ENCODE results near the gene MYO3B. TPM values are rescaled to one million over a fixed set of nuclear protein-coding genes. Genes with fewer than 3 reads are reported as not detected.

Gene MYO3B
- polyA plus RNA-seq, 1 experiment, result 0.10 TPM

DNA sequence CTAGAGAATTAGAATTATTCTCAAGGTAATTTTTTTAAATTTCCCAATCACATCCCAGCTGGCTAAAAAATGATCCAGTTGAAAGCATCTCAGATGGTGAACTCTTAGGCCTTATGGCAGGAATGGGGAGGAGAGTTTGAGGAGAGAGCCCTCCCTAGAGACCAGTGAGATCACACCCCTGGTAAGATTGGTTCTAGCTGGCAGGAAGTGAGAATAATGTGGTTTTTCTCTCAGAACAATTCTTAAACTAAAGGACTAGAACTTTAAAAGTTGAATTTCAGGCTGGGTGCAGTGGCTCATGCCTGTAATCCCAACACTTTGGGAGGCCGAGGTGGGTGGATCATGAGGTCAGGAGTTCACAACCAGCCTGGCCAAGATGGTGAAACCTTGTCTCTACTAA is 120.2 kb downstream of the MYO3B start:
- no peak overlapping the region for H3K4me3 ChIP-seq (ENCODE audit: low read depth, low read length)
- H3K27me3 ChIP-seq (ENCODE audit: control insufficient read depth, insufficient read depth, low read length), result no peaks in the 10 kb centered on the region
- ChIA-PET POLR2A (no interaction called here), CTCF (interaction anchor here (0.6 to 1.2 kb wide), 2 partner anchors 63 to 543 kb away, joined by 3 to 5 read pairs; no protein-coding TSS in a partner anchor)
- H3K9me3 ChIP-seq (ENCODE audit: control insufficient read depth, insufficient read depth, low read length), result no peaks in the 10 kb centered on the region
- no peak overlapping the region for H3K27ac ChIP-seq (ENCODE audit: low read depth, low read length)
- no peak for TF ChIP-seq CTCF (IDR thresholded peaks at IDR 0.05; ENCODE audit: low read depth, low read length)
- DNase-seq (ENCODE audit: low read depth, low spot score), result no peak

DNA sequence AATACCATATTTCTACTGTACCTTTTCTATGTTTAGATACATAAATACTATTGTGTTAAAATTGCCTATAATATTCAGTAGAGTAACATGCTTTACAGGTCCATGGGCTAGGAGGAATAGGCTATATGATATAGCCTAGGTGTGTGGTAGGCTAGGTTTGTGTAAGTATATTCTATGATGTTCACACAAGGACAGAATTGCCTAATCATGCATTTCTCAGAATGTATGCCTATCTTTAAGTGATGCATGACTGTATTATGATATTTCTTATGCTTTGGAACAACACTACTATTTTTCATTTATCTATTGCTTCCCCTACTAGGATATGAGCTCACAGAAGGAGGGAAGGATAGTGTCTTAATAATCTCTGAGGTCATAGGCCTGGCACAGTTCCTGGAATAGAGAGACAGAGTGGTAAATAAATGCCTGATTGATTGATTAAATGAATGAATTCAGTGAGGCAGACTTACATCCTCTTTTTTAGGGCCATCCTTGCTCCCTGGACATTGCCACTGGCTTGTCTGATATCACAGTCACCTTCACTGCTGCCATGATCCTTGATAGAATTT is 121.0 kb downstream of the MYO3B start:
- no peak overlapping the region for H3K4me3 ChIP-seq (ENCODE audit: low read depth, low read length)
- CTCF ChIA-PET, result no interaction called here
- POLR2A ChIA-PET, result no interaction called here
- no peaks in the 10 kb centered on the region for H3K9me3 ChIP-seq (ENCODE audit: control insufficient read depth, insufficient read depth, low read length)
- H3K27ac ChIP-seq (ENCODE audit: low read depth, low read length), result no peak overlapping the region
- H3K27me3 ChIP-seq (ENCODE audit: control insufficient read depth, insufficient read depth, low read length), result no peaks in the 10 kb centered on the region
- no peak for DNase-seq (ENCODE audit: low read depth, low spot score)
- TF ChIP-seq CTCF (IDR thresholded peaks at IDR 0.05; ENCODE audit: low read depth, low read length), result no peak

DNA sequence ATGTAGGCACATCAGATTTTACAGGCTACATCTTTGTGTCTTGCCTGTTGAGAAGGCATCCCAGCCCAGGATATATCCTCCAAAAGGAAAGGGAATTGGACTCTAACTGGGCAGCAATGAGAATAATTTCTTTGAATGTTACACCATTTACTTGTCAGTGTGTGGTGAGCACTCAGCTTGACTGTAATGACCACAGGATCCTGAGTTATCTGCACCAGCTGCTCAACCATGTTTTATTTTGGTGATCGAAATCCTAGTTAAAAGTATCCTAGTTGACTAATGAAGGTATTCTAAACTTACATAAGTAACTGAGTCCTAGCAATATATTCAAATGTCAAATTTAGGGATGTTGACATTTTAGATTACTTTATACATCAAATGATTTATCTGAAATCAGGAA is 123.0 kb downstream of the MYO3B start:
- Histone ChIP-seq H3K4me3 (ENCODE audit: low read depth, low read length) (no peak overlapping the region), H3K27me3 (ENCODE audit: control insufficient read depth, insufficient read depth, low read length) (no peaks in the 10 kb centered on the region), H3K9me3 (ENCODE audit: control insufficient read depth, insufficient read depth, low read length) (no peaks in the 10 kb centered on the region), H3K27ac (ENCODE audit: low read depth, low read length) (no peak overlapping the region)
- DNase-seq (ENCODE audit: low read depth, low spot score), result no peak
- TF ChIP-seq CTCF (IDR thresholded peaks at IDR 0.05; ENCODE audit: low read depth, low read length), result no peak
- CTCF ChIA-PET, result no interaction called here
- POLR2A ChIA-PET, result no interaction called here

DNA sequence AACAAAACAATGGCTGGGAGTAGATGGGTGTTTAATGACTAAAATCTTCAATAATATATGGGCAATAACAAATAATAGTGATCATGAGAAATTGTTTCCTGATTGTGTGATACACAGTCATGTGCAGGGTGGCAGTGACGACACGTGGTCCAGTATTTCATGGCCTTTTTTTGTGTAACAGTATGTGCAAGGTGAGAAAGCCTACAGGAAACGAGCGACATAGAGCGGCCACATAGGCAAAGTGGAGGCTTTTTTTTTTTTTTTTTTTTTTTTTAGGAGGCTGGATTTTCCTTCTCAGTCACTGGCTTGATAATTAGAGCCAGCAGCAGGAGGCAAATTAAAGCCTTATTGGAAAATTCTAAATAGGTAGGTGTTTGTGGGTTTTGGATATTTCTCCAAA is 123.7 kb downstream of the MYO3B start:
- Histone ChIP-seq H3K4me3 (ENCODE audit: low read depth, low read length) (no peak overlapping the region), H3K27ac (ENCODE audit: low read depth, low read length) (no peak overlapping the region), H3K27me3 (ENCODE audit: control insufficient read depth, insufficient read depth, low read length) (no peaks in the 10 kb centered on the region), H3K9me3 (ENCODE audit: control insufficient read depth, insufficient read depth, low read length) (no peaks in the 10 kb centered on the region)
- ChIA-PET CTCF (no interaction called here), POLR2A (no interaction called here)
- TF ChIP-seq CTCF (IDR thresholded peaks at IDR 0.05; ENCODE audit: low read depth, low read length), result no peak
- DNase-seq (ENCODE audit: low read depth, low spot score), result no peak

DNA sequence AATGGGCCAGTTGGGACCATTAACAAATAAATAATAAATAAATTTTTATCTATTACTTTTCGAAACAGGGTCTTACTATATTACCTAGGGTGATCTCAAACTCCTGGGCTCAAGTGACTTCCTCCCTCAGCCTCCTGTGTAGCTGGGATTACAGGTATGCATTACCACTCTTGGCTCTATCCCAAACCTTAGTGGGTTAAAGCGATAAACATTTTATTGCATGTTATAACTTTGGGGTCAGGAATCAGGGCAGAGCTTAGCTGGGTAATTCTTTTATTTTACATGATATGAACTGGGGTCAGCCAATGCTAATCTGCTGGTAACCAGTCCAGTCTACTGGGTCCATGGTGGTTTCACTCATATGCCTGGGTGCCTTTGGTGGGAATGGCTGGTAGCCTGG is 127.8 kb downstream of the MYO3B start:
- Histone ChIP-seq H3K27ac (ENCODE audit: low read depth, low read length) (no peak overlapping the region), H3K27me3 (ENCODE audit: control insufficient read depth, insufficient read depth, low read length) (no peaks in the 10 kb centered on the region), H3K4me3 (ENCODE audit: low read depth, low read length) (no peak overlapping the region), H3K9me3 (ENCODE audit: control insufficient read depth, insufficient read depth, low read length) (no peaks in the 10 kb centered on the region)
- no peak for TF ChIP-seq CTCF (IDR thresholded peaks at IDR 0.05; ENCODE audit: low read depth, low read length)
- ChIA-PET POLR2A (no interaction called here), CTCF (interaction anchor here (1.5 kb wide), 1 partner anchor 18 kb away, joined by 3 read pairs; no protein-coding TSS in a partner anchor)
- DNase-seq (ENCODE audit: low read depth, low spot score), result no peak
